ENCODE data around the gene CNTN5.

CNTN5 gene

DNA sequence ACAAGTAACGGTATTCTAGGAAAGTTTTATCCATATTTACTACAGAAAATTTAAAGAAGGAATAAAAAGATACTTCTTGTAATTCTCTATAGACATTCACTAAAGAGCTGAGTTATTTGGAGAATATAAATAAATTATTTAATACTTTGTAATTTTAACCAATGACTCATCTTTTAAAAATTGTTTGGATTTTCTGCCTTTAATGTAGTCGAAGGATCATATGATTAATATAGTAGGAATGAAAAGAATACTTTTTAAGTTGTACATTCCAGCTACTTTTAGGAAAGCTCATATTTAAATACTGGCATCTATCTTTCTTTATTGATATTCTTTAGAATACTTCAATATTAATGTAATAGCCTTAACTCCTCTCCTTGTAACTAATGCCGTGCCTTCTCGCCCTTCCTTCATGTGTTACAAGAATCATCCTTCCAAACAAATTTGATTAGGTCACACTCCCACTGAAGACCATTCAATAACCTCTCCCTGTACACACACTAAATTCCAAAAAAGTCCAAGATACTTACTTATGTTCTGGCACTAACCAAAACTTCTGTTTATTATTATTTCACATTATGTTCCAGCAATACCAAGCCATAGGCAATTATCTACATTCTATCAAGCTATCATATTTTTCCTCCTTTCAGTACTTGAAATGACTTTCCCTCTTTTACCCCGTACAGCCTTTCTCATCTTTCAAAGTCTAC lies 501.9 kb downstream of the CNTN5 start:
- Mint-ChIP-seq H3K36me3 (ENCODE audit: low read depth) (no peaks in the 10 kb centered on the region), H3K9me3 (no peaks in the 10 kb centered on the region), H3K4me3 (no peak overlapping the region), H3K4me1 (no peaks in the 10 kb centered on the region), H3K27me3 (ENCODE audit: low read depth) (no peaks in the 10 kb centered on the region), H3K27ac (no peak overlapping the region)
- TF ChIP-seq, protein P1, sequence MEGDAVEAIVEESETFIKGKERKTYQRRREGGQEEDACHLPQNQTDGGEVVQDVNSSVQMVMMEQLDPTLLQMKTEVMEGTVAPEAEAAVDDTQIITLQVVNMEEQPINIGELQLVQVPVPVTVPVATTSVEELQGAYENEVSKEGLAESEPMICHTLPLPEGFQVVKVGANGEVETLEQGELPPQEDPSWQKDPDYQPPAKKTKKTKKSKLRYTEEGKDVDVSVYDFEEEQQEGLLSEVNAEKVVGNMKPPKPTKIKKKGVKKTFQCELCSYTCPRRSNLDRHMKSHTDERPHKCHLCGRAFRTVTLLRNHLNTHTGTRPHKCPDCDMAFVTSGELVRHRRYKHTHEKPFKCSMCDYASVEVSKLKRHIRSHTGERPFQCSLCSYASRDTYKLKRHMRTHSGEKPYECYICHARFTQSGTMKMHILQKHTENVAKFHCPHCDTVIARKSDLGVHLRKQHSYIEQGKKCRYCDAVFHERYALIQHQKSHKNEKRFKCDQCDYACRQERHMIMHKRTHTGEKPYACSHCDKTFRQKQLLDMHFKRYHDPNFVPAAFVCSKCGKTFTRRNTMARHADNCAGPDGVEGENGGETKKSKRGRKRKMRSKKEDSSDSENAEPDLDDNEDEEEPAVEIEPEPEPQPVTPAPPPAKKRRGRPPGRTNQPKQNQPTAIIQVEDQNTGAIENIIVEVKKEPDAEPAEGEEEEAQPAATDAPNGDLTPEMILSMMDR (IDR thresholded peaks at IDR 0.05; ENCODE audit: unreplicated experiment in 3 of 3): no peak

DNA sequence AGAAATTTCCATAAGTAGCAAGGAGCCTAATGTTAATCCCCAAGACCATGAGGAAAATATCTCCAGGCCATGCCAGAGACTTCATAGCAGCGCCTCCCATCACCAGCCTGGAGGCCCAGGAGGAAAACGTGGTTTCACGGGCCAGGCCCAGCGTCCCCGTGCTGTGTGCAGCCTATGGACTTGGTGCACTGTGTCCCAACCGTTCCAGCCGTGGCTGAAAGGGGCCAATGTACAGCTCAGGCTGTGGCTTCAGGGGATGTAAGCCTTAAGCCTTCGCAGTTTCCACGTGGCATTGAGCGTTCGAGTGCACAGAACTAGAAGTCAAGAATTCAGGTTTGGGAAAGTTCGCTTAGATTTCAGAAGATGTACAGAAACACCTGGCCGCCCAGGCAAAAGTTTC lies 510.7 kb downstream of the CNTN5 start:
- Mint-ChIP-seq H3K4me1 (no peaks in the 10 kb centered on the region), H3K4me3 (no peak overlapping the region), H3K9me3 (no peaks in the 10 kb centered on the region), H3K27me3 (ENCODE audit: low read depth) (peaks cover 3% of the 10 kb centered on the region), H3K36me3 (ENCODE audit: low read depth) (no peaks in the 10 kb centered on the region), H3K27ac (no peak overlapping the region)
- TF ChIP-seq, protein P1 (IDR thresholded peaks at IDR 0.05; ENCODE audit: unreplicated experiment in 3 of 3): no peak

DNA sequence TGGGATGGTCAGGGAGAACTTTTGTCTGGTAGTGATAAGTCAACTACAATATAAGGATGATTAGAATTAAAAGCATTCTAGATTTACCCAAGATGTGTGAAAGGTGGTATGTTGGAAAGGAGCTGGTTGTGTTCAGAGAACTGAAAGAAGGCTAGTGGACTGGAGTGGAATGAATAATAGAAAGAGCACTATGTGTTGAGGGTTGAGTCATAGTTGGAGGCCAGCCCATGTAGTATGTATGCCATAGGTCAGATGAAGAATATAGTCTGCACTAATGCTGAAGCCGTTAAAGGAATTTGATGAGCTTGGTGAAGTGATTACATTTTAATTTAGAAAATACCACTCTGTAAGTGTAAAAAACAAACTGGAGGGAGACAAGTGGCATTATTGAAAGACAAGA lies 514.1 kb downstream of the CNTN5 start:
- Mint-ChIP-seq H3K9me3 (no peaks in the 10 kb centered on the region), H3K27me3 (ENCODE audit: low read depth) (peaks cover 3% of the 10 kb centered on the region), H3K4me3 (no peak overlapping the region), H3K4me1 (no peaks in the 10 kb centered on the region), H3K36me3 (ENCODE audit: low read depth) (no peaks in the 10 kb centered on the region), H3K27ac (no peak overlapping the region)
- TF ChIP-seq, protein P1 (IDR thresholded peaks at IDR 0.05; ENCODE audit: unreplicated experiment in 3 of 3): no peak

DNA sequence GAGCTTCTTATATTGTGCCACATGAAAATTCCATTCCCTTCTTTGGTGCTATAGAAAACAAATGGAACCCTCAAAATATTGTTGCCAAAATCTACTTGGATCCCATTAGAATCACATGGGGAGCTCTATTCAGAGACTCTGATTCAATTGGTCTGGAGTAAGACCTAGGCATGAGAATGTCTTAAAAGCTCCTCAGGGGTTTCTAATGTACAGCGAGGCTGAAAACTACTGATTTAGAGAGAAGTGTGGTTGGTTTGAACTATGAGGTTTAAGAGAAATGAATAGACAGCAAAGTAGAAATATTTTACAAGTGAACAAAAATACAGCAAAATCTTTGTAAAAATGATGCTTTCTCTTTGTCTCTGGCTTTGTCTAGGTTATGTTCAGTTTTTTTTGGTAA lies 514.7 kb downstream of the CNTN5 start:
- Mint-ChIP-seq H3K27me3 (ENCODE audit: low read depth) (peaks cover 3% of the 10 kb centered on the region), H3K4me1 (no peaks in the 10 kb centered on the region), H3K27ac (no peak overlapping the region), H3K9me3 (no peaks in the 10 kb centered on the region), H3K4me3 (no peak overlapping the region), H3K36me3 (ENCODE audit: low read depth) (no peaks in the 10 kb centered on the region)
- TF ChIP-seq, protein P1 (IDR thresholded peaks at IDR 0.05; ENCODE audit: unreplicated experiment in 3 of 3): no peak

DNA sequence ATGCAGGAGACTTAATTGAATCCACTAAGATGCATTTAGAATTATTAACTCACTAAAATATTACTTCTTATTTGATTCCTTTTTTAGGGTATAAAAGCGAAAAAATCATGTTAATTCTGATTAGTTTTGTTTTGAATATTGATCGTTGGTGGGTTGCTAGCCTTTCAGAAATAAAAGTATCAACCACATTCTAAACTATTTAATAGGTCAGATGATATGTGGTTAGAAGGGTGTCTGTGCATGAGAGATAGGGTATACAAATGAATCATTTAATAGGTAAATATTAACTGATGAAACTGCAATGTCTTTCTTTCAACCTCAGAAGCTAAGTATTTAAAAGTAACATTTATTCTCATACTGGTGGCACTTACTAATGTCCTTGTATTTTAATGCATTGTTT lies 515.1 kb downstream of the CNTN5 start:
- TF ChIP-seq, protein P1 (IDR thresholded peaks at IDR 0.05; ENCODE audit: unreplicated experiment in 3 of 3): no peak
- Mint-ChIP-seq H3K36me3 (ENCODE audit: low read depth) (no peaks in the 10 kb centered on the region), H3K4me3 (no peak overlapping the region), H3K4me1 (no peaks in the 10 kb centered on the region), H3K27me3 (ENCODE audit: low read depth) (peaks cover 3% of the 10 kb centered on the region), H3K9me3 (no peaks in the 10 kb centered on the region), H3K27ac (no peak overlapping the region)

DNA sequence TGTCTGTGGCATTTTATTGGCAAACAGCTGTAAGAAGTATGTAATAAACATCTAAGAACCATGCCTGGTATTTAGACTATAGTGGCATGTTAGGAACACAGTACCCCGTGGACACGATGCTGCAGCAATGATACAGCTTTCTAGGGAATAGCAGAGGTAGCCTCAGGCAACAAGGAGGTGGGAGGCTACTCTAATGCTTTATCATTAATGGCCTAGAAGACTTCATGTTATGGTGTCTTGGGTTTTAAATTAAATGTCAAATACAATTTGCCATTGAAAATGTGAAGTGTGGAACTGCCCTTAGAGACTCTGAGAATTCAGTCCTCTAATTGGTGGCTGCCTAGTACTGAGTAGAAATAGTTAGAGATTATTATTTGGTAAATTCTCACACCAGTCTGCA lies 516.9 kb downstream of the CNTN5 start:
- Mint-ChIP-seq H3K4me3 (no peak overlapping the region), H3K9me3 (no peaks in the 10 kb centered on the region)

More for the DNA sequence above, 516.9 kb downstream of the CNTN5 start:
- no peaks in the 10 kb centered on the region for H3K4me1 Mint-ChIP-seq
- H3K27me3 Mint-ChIP-seq (ENCODE audit: low read depth): no peaks in the 10 kb centered on the region
- no peak overlapping the region for H3K27ac Mint-ChIP-seq
- TF ChIP-seq, protein P1 (IDR thresholded peaks at IDR 0.05; ENCODE audit: unreplicated experiment in 3 of 3): no peak
- H3K36me3 Mint-ChIP-seq (ENCODE audit: low read depth): no peaks in the 10 kb centered on the region
